22Rv1 (cell line): Measurements from ENCODE around the gene OR10D3.
"Not testable (repeated sequence)": the region's sequence is repeated elsewhere in the genome, so short reads cannot be mapped to it uniquely, and the experiment has no call there.

Experiments
- H3K27ac ChIP-seq: fragments of 450-650 bp; 2 replicates; pipeline ENCODE4 v1.5.1; 2017
- CTCF ChIP-seq: fragments of 450-650 bp; IDR thresholded peaks from 2 replicates; pipeline ENCODE4 v1.5.1; 2017; ENCODE audit warnings: mild to moderate bottlenecking
- ZFX ChIP-seq: fragments of 450-650 bp; IDR thresholded peaks from 2 replicates; pipeline ENCODE4 v1.6.1; 2017; ENCODE audit warnings: antibody characterized with exemption, borderline replicate concordance

OR10D3 gene

GRCh38 chr11:124209824-124210357, 26.7 kb downstream of the OR10D3 start:
- TF ChIP-seq CTCF (no peak), ZFX (no peak)
- no peak overlapping the region for H3K27ac ChIP-seq

- TF ChIP-seq CTCF (no peak), ZFX (no peak)
- no peak overlapping the region for H3K27ac ChIP-seq
These were observed 27.3 kb downstream of the OR10D3 start for GRCh38 chr11:124210421-124210820.

- H3K27ac ChIP-seq: no peak overlapping the region
- TF ChIP-seq ZFX (no peak), CTCF (no peak)
These were observed 28.2 kb downstream of the OR10D3 start for GRCh38 chr11:124211321-124211720.

- H3K27ac ChIP-seq: no peak overlapping the region
- TF ChIP-seq ZFX (no peak), CTCF (no peak)
These were observed 30.9 kb downstream of the OR10D3 start for GRCh38 chr11:124214027-124214426.

GRCh38 chr11:124219126-124219525, 36.0 kb downstream of the OR10D3 start:
- H3K27ac ChIP-seq: no peak overlapping the region
- no peak for TF ChIP-seq ZFX
- no peak for TF ChIP-seq CTCF

- no peak overlapping the region for H3K27ac ChIP-seq
- no peak for TF ChIP-seq CTCF
- no peak for TF ChIP-seq ZFX
These were observed 39.3 kb downstream of the OR10D3 start for GRCh38 chr11:124222407-124222806.

GRCh38 chr11:124224618-124225423, 41.7 kb downstream of the OR10D3 start:
- not testable (repeated sequence) for H3K27ac ChIP-seq

- TF ChIP-seq ZFX: no peak
- no peak for TF ChIP-seq CTCF
- no peak overlapping the region for H3K27ac ChIP-seq
These were observed 42.3 kb downstream of the OR10D3 start for GRCh38 chr11:124225471-124225870.
